HG02623 (cell line): Measurements from ENCODE around the gene ARHGAP26.

Source experiments
- ATAC-seq: cut with Tn5 transposase; IDR thresholded peaks from one replicate; pipeline ENCODE4 v1.9.1; 2021; ENCODE audit warnings: moderate library complexity; ENCODE audit not compliant: unreplicated experiment

The ARHGAP26 gene

GRCh38 chr5:142810743-142811290 lies 40.6 kb downstream of the ARHGAP26 start:
- no peak for ATAC-seq

- no peak for ATAC-seq
Measured at GRCh38 chr5:142811866-142812557, 41.8 kb downstream of the ARHGAP26 start.

- no peak for ATAC-seq
Measured at GRCh38 chr5:142813220-142813619, 43.0 kb downstream of the ARHGAP26 start.

GRCh38 chr5:142814122-142814521 lies 43.9 kb downstream of the ARHGAP26 start:
- ATAC-seq = no peak

- no peak for ATAC-seq
Measured at GRCh38 chr5:142815469-142815868, 45.3 kb downstream of the ARHGAP26 start.

GRCh38 chr5:142816531-142817430 lies 46.6 kb downstream of the ARHGAP26 start:
- no peak for ATAC-seq

GRCh38 chr5:142817949-142818431 lies 47.8 kb downstream of the ARHGAP26 start:
- ATAC-seq = no peak

- no peak for ATAC-seq
Measured at GRCh38 chr5:142819292-142819691, 49.1 kb downstream of the ARHGAP26 start.

GRCh38 chr5:142819825-142820224 lies 49.6 kb downstream of the ARHGAP26 start:
- no peak for ATAC-seq

GRCh38 chr5:142820447-142820846 lies 50.3 kb downstream of the ARHGAP26 start:
- ATAC-seq = no peak

GRCh38 chr5:142821034-142821732 lies 51.0 kb downstream of the ARHGAP26 start:
- no peak for ATAC-seq

- peak; percentile 61 for ATAC-seq
Measured at GRCh38 chr5:142821733-142822487, 51.7 kb downstream of the ARHGAP26 start.

- ATAC-seq = no peak
Measured at GRCh38 chr5:142823126-142823525, 52.9 kb downstream of the ARHGAP26 start.

- no peak for ATAC-seq
Measured at GRCh38 chr5:142823806-142824205, 53.6 kb downstream of the ARHGAP26 start.

GRCh38 chr5:142824391-142824790 lies 54.2 kb downstream of the ARHGAP26 start:
- no peak for ATAC-seq

GRCh38 chr5:142825378-142826089 lies 55.4 kb downstream of the ARHGAP26 start:
- ATAC-seq = no peak

GRCh38 chr5:142826093-142826492 lies 55.9 kb downstream of the ARHGAP26 start:
- ATAC-seq = no peak

- ATAC-seq = no peak
Measured at GRCh38 chr5:142826741-142827492, 56.7 kb downstream of the ARHGAP26 start.
